KMS-11 (cell line): ENCODE results near the gene MINDY4B.

Experiments used
- H2AFZ ChIP-seq: fragments of 200-600 bp; sonication (generic); 2 replicates; pipeline ENCODE4 v1.6.1; 2016; ENCODE audit warnings: antibody characterized with exemption, mixed run types, low read depth
- H3K27ac ChIP-seq: fragments of 200-600 bp; sonication (generic); 2 replicates; pipeline ENCODE4 v1.6.1; 2016; ENCODE audit warnings: mild to moderate bottlenecking, mixed run types
- H3K27me3 ChIP-seq: fragments of 200-600 bp; sonication (generic); 2 replicates; pipeline ENCODE4 v1.6.1; 2017; ENCODE audit warnings: mild to moderate bottlenecking, low read depth, mixed run types, moderate library complexity; ENCODE audit not compliant: insufficient read depth
- H3K36me3 ChIP-seq: fragments of 200-600 bp; sonication (generic); 2 replicates; pipeline ENCODE4 v1.6.1; 2017; ENCODE audit warnings: mild to moderate bottlenecking, mixed run types; ENCODE audit not compliant: insufficient read depth
- H3K4me1 ChIP-seq: fragments of 200-600 bp; sonication (generic); 2 replicates; pipeline ENCODE4 v1.6.1; 2016; ENCODE audit warnings: mild to moderate bottlenecking, low read depth, mixed run types; ENCODE audit not compliant: poor library complexity, severe bottlenecking
- H3K4me2 ChIP-seq: fragments of 200-600 bp; sonication (generic); 2 replicates; pipeline ENCODE4 v1.7.0; 2016; ENCODE audit warnings: mild to moderate bottlenecking, mixed run types
- H3K4me3 ChIP-seq: fragments of 200-600 bp; sonication (generic); IDR thresholded peaks from 2 replicates; pipeline ENCODE4 v1.6.1; 2017; ENCODE audit warnings: low read depth, low read length, mixed read lengths; ENCODE audit not compliant: insufficient read depth
- H3K79me2 ChIP-seq: fragments of 200-600 bp; sonication (generic); 2 replicates; pipeline ENCODE4 v1.6.1; 2016; ENCODE audit warnings: low read depth, mixed run types; ENCODE audit not compliant: insufficient read depth
- H3K9ac ChIP-seq: fragments of 200-600 bp; sonication (generic); 2 replicates; pipeline ENCODE4 v1.6.1; 2016; ENCODE audit warnings: mild to moderate bottlenecking, mixed run types
- H4K20me1 ChIP-seq: fragments of 200-600 bp; sonication (generic); 2 replicates; pipeline ENCODE4 v1.6.1; 2016; ENCODE audit warnings: mild to moderate bottlenecking, mixed run types; ENCODE audit not compliant: insufficient read depth
- CTCF ChIP-seq: fragments of 200-600 bp; sonication (generic); conservative IDR thresholded peaks from 2 replicates; pipeline ENCODE4 v1.6.1; 2017; ENCODE audit warnings: low read depth, mild to moderate bottlenecking, antibody characterized with exemption, low read length, moderate library complexity, mixed read lengths

Gene MINDY4B

GRCh38 chr3:150825192-150825915, 79.9 kb downstream of the MINDY4B start:
- no peaks in the 10 kb centered on the region for H3K36me3 ChIP-seq

GRCh38 chr3:150823277-150823676, 82.0 kb downstream of the MINDY4B start:
- Histone ChIP-seq H3K79me2 (no peaks in the 10 kb centered on the region), H2AFZ (no peak overlapping the region), H3K4me2 (no peak overlapping the region), H3K27me3 (no peaks in the 10 kb centered on the region), H3K27ac (no peak overlapping the region), H3K36me3 (no peaks in the 10 kb centered on the region), H3K9ac (no peak overlapping the region), H3K4me1 (no peaks in the 10 kb centered on the region), H4K20me1 (no peaks in the 10 kb centered on the region), H3K4me3 (no peak overlapping the region)
- no peak for TF ChIP-seq CTCF

More at GRCh38 chr3:150825192-150825915, 79.9 kb downstream of the MINDY4B start:
- Histone ChIP-seq H3K9ac (no peak overlapping the region), H3K27me3 (no peaks in the 10 kb centered on the region), H3K79me2 (no peaks in the 10 kb centered on the region), H4K20me1 (no peaks in the 10 kb centered on the region), H3K4me1 (no peaks in the 10 kb centered on the region), H3K27ac (no peak overlapping the region), H3K4me3 (no peak overlapping the region), H2AFZ (no peak overlapping the region), H3K4me2 (no peak overlapping the region)
- TF ChIP-seq CTCF: no peak

GRCh38 chr3:150822636-150823035, 82.6 kb downstream of the MINDY4B start:
- H3K9ac ChIP-seq: no peak overlapping the region
- no peaks in the 10 kb centered on the region for H4K20me1 ChIP-seq
- H3K4me3 ChIP-seq: no peak overlapping the region
- no peaks in the 10 kb centered on the region for H3K27me3 ChIP-seq
- H3K36me3 ChIP-seq: no peaks in the 10 kb centered on the region
- no peak overlapping the region for H3K4me2 ChIP-seq
- H2AFZ ChIP-seq: no peak overlapping the region
- H3K4me1 ChIP-seq: no peaks in the 10 kb centered on the region
- no peak overlapping the region for H3K27ac ChIP-seq
- TF ChIP-seq CTCF: no peak
- no peaks in the 10 kb centered on the region for H3K79me2 ChIP-seq
